Left ventricle myocardium inferior (tissue), 1 donor: ENCODE data around the gene RGL1. TPM values are rescaled to one million over a fixed set of nuclear protein-coding genes. Genes with fewer than 3 reads are reported as not detected.
A peak's percentile ranks its signal among the peaks of the same experiment; 100 is the strongest.
"Not testable (repeated sequence)": the region's sequence is repeated elsewhere in the genome, so short reads cannot be mapped to it uniquely, and the experiment has no call there.

Source experiments
- DNase-seq: peaks from one replicate; pipeline ENCODE4 v3.0.0-alpha.2; 2020
- H3K27ac ChIP-seq: fragments of 200-600 bp; replicated peaks from 2 replicates; pipeline ENCODE4 v1.8.0; 2021
- H3K27me3 ChIP-seq: fragments of 200-600 bp; 2 replicates; pipeline ENCODE4 v1.8.0; 2021; ENCODE audit warnings: low read depth
- H3K36me3 ChIP-seq: fragments of 200-600 bp; 2 replicates; pipeline ENCODE4 v1.8.0; 2021
- H3K4me1 ChIP-seq: fragments of 200-600 bp; 2 replicates; pipeline ENCODE4 v1.8.0; 2021
- H3K4me3 ChIP-seq: fragments of 200-600 bp; 2 replicates; pipeline ENCODE4 v1.8.0; 2021; ENCODE audit warnings: mild to moderate bottlenecking, moderate library complexity
- H3K9me3 ChIP-seq: fragments of 200-600 bp; replicated peaks from 2 replicates; pipeline ENCODE4 v1.8.0; 2021
- CTCF ChIP-seq: fragments of 200-600 bp; IDR thresholded peaks from 2 replicates; pipeline ENCODE4 v1.8.0; 2021; ENCODE audit warnings: antibody characterized with exemption, mild to moderate bottlenecking, borderline replicate concordance
- intact Hi-C: fragments of 100-400 bp; cut with micrococcal nuclease; formaldehyde crosslinking; loops from one replicate; pipeline ENCODE4 v1.11.0; 2022
- total RNA-seq: library from RNA; stranded (reverse); fragmentation: NEBNext Ultra II Directional; extraction: Animal tissue kit (Norgen Biotek cat#: 25700); gene quantifications from one replicate; pipeline ENCODE4 v1.2.1, GENCODE V29; 2021
- donor health status: DM: no; HTN: yes; CAD: no; lungs with severe emphysema.

Gene RGL1
- total RNA-seq, 1 donor from 2014 or later, result 19.4 TPM

- TF ChIP-seq CTCF, result no peak
- intact Hi-C loops, result no loop called here
- no peak overlapping the region for H3K4me3 ChIP-seq
- H3K4me1 ChIP-seq, result peaks cover 39% of the 10 kb centered on the region
- H3K27me3 ChIP-seq, result no peaks in the 10 kb centered on the region
- H3K27ac ChIP-seq, result no peak overlapping the region
- no peak for DNase-seq
- peaks cover 3% of the 10 kb centered on the region for H3K9me3 ChIP-seq
- no peaks in the 10 kb centered on the region for H3K36me3 ChIP-seq
Observed at GRCh38 chr1:183780159-183780558, 24.8 kb upstream of the RGL1 start.

- Histone ChIP-seq H3K9me3 (no peaks in the 10 kb centered on the region), H3K27ac (no peak overlapping the region), H3K4me3 (no peak overlapping the region), H3K36me3 (no peaks in the 10 kb centered on the region), H3K27me3 (no peaks in the 10 kb centered on the region), H3K4me1 (peaks cover 41% of the 10 kb centered on the region)
- DNase-seq, result no peak
- no peak for TF ChIP-seq CTCF
- intact Hi-C loops, result no loop called here
Observed at GRCh38 chr1:183780757-183781156, 24.2 kb upstream of the RGL1 start.

- Histone ChIP-seq H3K9me3 (no peaks in the 10 kb centered on the region), H3K36me3 (no peaks in the 10 kb centered on the region), H3K4me1 (peaks cover 41% of the 10 kb centered on the region), H3K27me3 (no peaks in the 10 kb centered on the region), H3K27ac (peak overlapping the region; percentile 51), H3K4me3 (no peak overlapping the region)
- DNase-seq, result no peak
- no peak for TF ChIP-seq CTCF
- intact Hi-C loops, result no loop called here
Observed at GRCh38 chr1:183783342-183783741, 21.6 kb upstream of the RGL1 start.

- intact Hi-C loops, result no loop called here
- no peak overlapping the region for H3K4me3 ChIP-seq
- peaks cover 38% of the 10 kb centered on the region for H3K4me1 ChIP-seq
- no peaks in the 10 kb centered on the region for H3K36me3 ChIP-seq
- H3K27ac ChIP-seq, result peak overlapping the region; percentile 51
- no peak for TF ChIP-seq CTCF
- DNase-seq, result peak; percentile 66
- no peaks in the 10 kb centered on the region for H3K9me3 ChIP-seq
- H3K27me3 ChIP-seq, result no peaks in the 10 kb centered on the region
Observed at GRCh38 chr1:183783767-183784637, 20.9 kb upstream of the RGL1 start.

GRCh38 chr1:183785921-183786320 lies 19.0 kb upstream of the RGL1 start:
- intact Hi-C loops, H3K27ac ChIP-seq, H3K36me3 ChIP-seq, H3K9me3 ChIP-seq, DNase-seq, H3K4me3 ChIP-seq, H3K27me3 ChIP-seq: not testable (repeated sequence)
- peaks cover 35% of the 10 kb centered on the region for H3K4me1 ChIP-seq

GRCh38 chr1:183787704-183788103 lies 17.2 kb upstream of the RGL1 start:
- no peak for DNase-seq
- Histone ChIP-seq H3K36me3 (no peaks in the 10 kb centered on the region), H3K27ac (no peak overlapping the region), H3K4me3 (no peak overlapping the region), H3K4me1 (peaks cover 38% of the 10 kb centered on the region), H3K27me3 (no peaks in the 10 kb centered on the region), H3K9me3 (peaks cover 1% of the 10 kb centered on the region)
- TF ChIP-seq CTCF, result no peak
- intact Hi-C loops, result no loop called here
